ENCODE results near the gene RPL9. TPM values are rescaled to one million over a fixed set of nuclear protein-coding genes. Genes with fewer than 3 reads are reported as not detected.
"Not testable (repeated sequence)": the region's sequence is repeated elsewhere in the genome, so short reads cannot be mapped to it uniquely, and the experiment has no call there.

Gene RPL9
- total RNA-seq, 4 donors from 2014 or later = 1,970 to 4,157 (median 3,139) TPM

- WGBS = 88% methylated on average over 11 of the region's 11 CpGs
- no peaks in the 10 kb centered on the region for H3K9me3 ChIP-seq
- no peaks in the 10 kb centered on the region for H3K4me1 ChIP-seq
- no peaks in the 10 kb centered on the region for H3K36me3 ChIP-seq
- no peaks in the 10 kb centered on the region for H3K27me3 ChIP-seq
- TF ChIP-seq POLR2AphosphoS5 (IDR thresholded peaks at IDR 0.05) (no peak), POLR2A (IDR thresholded peaks at IDR 0.05) (no peak), CTCF (IDR thresholded peaks at IDR 0.05) (no peak), EP300 (IDR thresholded peaks at IDR 0.05) (no peak)
- H3K27ac ChIP-seq = no peak overlapping the region
- H3K4me3 ChIP-seq = no peak overlapping the region
- no peak for DNase-seq (ENCODE audit: low spot score in 2 of 2)
These were observed 24.7 kb downstream of the RPL9 start for GRCh38 chr4:39433878-39434492.

GRCh38 chr4:39429476-39430334 is 29.0 kb downstream of the RPL9 start:
- WGBS = 61% methylated on average over 4 of the region's 4 CpGs
- Histone ChIP-seq H3K27me3 (no peaks in the 10 kb centered on the region), H3K4me3 (no peak overlapping the region), H3K9me3 (no peaks in the 10 kb centered on the region), H3K36me3 (no peaks in the 10 kb centered on the region), H3K27ac (no peak overlapping the region), H3K4me1 (no peaks in the 10 kb centered on the region)
- TF ChIP-seq EP300 (IDR thresholded peaks at IDR 0.05) (no peak), CTCF (IDR thresholded peaks at IDR 0.05) (no peak), POLR2A (IDR thresholded peaks at IDR 0.05) (no peak), POLR2AphosphoS5 (IDR thresholded peaks at IDR 0.05) (no peak)
- no peak for DNase-seq (ENCODE audit: low spot score in 2 of 2)

GRCh38 chr4:39427520-39428114 is 31.1 kb downstream of the RPL9 start:
- no peaks in the 10 kb centered on the region for H3K36me3 ChIP-seq
- no peaks in the 10 kb centered on the region for H3K4me1 ChIP-seq
- DNase-seq (ENCODE audit: low spot score in 2 of 2) = no peak
- TF ChIP-seq POLR2AphosphoS5 (IDR thresholded peaks at IDR 0.05) (no peak), POLR2A (IDR thresholded peaks at IDR 0.05) (no peak), EP300 (IDR thresholded peaks at IDR 0.05) (no peak), CTCF (IDR thresholded peaks at IDR 0.05) (no peak)
- WGBS = 31% methylated on average over 10 of the region's 10 CpGs
- no peaks in the 10 kb centered on the region for H3K27me3 ChIP-seq
- H3K4me3 ChIP-seq = no peak overlapping the region
- no peaks in the 10 kb centered on the region for H3K9me3 ChIP-seq
- no peak overlapping the region for H3K27ac ChIP-seq

- H3K4me3 ChIP-seq = no peak overlapping the region
- H3K36me3 ChIP-seq = no peaks in the 10 kb centered on the region
- H3K27ac ChIP-seq = no peak overlapping the region
- no peak for TF ChIP-seq EP300 (IDR thresholded peaks at IDR 0.05)
- TF ChIP-seq POLR2AphosphoS5 (IDR thresholded peaks at IDR 0.05) = no peak
- no peak for TF ChIP-seq CTCF (IDR thresholded peaks at IDR 0.05)
- TF ChIP-seq POLR2A (IDR thresholded peaks at IDR 0.05) = no peak
- H3K9me3 ChIP-seq = no peaks in the 10 kb centered on the region
- no peak for DNase-seq (ENCODE audit: low spot score in 2 of 2)
- H3K4me1 ChIP-seq = no peaks in the 10 kb centered on the region
- 81% methylated on average over 1 of the region's 1 CpG for WGBS
- no peaks in the 10 kb centered on the region for H3K27me3 ChIP-seq
These were observed 32.0 kb downstream of the RPL9 start for GRCh38 chr4:39426728-39427127.

- not testable (repeated sequence) for H3K27ac ChIP-seq; H3K4me3 ChIP-seq; H3K36me3 ChIP-seq; H3K27me3 ChIP-seq; H3K9me3 ChIP-seq; H3K4me1 ChIP-seq; DNase-seq (ENCODE audit: low spot score in 2 of 2)
- 94% methylated on average over 1 of the region's 1 CpG for WGBS
These were observed 33.4 kb downstream of the RPL9 start for GRCh38 chr4:39425297-39425696.

Data from suprapubic skin (tissue), 4 donors.